ENCODE results near the gene CBFA2T2. TPM values are rescaled to one million over a fixed set of nuclear protein-coding genes. Genes with fewer than 3 reads are reported as not detected.
A peak's percentile ranks its signal among the peaks of the same experiment; 100 is the strongest.

The CBFA2T2 gene
- total RNA-seq, 2 experiments from 2014 or later = 10.2 to 10.9 TPM

DNA sequence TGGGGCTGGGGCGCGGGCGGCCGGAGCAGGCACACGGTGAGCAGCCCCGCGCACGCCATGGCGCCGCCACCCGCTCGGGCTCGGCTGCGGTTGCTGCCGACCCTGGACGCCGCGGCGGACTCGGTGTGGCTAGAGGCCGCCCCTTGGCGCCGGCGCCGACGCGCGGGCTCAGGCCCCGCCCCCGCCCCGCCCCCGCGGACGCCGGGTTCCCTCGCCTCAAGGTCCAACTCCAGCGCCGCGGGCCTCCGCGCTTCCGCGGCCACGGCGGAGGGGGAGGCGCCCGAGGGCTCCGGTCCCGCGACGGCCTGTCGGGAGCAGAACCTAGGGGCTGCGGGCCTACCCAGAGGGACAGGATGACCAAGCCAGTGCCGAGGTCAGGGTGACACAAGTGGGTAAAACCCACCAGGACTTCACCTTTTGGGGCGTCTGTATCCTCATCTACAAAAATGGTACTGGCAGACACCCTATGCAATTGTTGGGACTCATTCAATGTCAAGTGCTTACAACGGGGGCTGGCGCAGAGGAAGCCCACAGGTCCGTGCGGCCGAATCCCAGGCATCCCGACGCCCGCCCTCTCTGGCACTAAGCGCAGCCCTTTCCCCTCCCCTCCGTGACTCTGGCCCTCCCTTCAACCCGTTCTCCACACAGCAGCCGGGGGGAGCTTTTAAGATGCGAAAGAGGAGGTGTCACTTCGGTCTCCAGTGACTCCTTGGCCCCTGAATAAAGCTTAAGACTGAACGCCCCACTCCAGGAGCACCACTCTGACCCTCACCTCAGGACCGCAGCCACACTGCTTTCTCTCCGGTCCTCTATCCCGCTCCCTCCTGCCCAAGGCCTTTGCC lies 184.6 kb downstream of the CBFA2T2 start, which contains the start of gene NECAB3:
Gene NECAB3, minus strand, starts transcription at position 135 of the 842 bp plus-strand sequence. Its CDS starts 76 bp downstream, at position 59.
- peak within 1 kb of the TSS; percentile 83 for H3K4me3 Mint-ChIP-seq
- peak within 1 kb of the TSS; percentile 78 for H3K27ac Mint-ChIP-seq
- ATAC-seq (peak; percentile 78), DNase-seq (peak; percentile 68)
- no peaks in the 10 kb centered on the region for H3K9me3 Mint-ChIP-seq
- no peaks in the 10 kb centered on the region for H3K27me3 Mint-ChIP-seq
- ChIA-PET POLR2A (interaction anchor here (1.0 to 15.4 kb wide), 3 partner anchors 5 to 15 kb away, joined by 3 to 262 read pairs (median 262); partner anchors contain the start of genes ACTL10, C20orf144 and NECAB3), CTCF (interaction anchor here (0.8 to 1.4 kb wide), 2 partner anchors 7 to 202 kb away, joined by 3 to 4 read pairs; partner anchors contain the start of gene ACTL10)
- intact Hi-C loops (cut with micrococcal nuclease) = no loop called here
- peaks cover 30% of the 10 kb centered on the region for H3K36me3 Mint-ChIP-seq (ENCODE audit: low read depth)
- TF ChIP-seq CTCF (IDR thresholded peaks at IDR 0.05) = no peak
- peaks cover 31% of the 10 kb centered on the region for H3K4me1 Mint-ChIP-seq (ENCODE audit: low read depth)

DNA sequence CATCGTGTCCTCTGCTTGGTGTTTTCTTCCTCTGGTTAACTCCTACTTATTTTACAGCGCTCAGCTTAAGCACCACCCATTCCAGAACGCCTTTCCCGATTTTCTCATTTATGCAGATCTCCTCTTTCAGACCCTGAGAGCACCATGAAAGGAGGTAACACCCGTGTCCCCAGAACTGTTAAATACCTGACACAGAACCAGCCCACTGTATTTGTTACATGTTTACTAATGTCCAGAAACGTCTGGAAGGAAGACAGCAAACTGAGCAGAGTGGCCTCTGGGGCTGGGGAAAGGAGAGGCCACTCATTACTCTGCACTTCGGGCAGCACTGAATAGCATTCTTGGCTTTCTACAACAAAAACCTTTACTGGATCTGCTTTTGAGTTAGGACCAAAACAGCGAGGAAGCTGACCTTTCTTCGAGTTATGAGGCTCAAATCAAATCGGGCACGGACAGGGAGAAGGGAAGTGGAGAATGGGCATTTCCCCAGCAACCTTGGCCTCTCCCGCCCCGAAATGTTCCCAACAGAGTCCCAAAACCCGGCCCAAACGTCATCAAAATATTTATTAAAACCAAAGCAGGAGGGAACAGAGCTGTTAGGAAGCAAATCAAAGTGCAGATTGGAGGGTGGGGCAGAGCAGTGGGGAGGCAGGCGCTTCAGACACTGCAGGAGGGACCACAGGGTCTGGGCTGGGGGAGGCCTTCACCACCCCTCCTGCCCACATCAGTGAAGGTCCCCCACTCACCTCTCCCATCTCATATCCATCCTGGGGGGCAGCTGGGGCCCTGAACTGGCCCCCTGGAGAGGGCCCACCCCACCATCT lies 185.5 kb downstream of the CBFA2T2 start:
- no peak for DNase-seq
- no peak for ATAC-seq
- intact Hi-C loops (cut with micrococcal nuclease) = no loop called here
- Mint-ChIP-seq H3K9me3 (no peaks in the 10 kb centered on the region), H3K27me3 (no peaks in the 10 kb centered on the region), H3K36me3 (ENCODE audit: low read depth) (peaks cover 37% of the 10 kb centered on the region), H3K27ac (peak overlapping the region; percentile 11), H3K4me3 (peak overlapping the region; percentile 54), H3K4me1 (ENCODE audit: low read depth) (peaks cover 40% of the 10 kb centered on the region)
- POLR2A ChIA-PET = interaction anchor here (0.8 to 15.4 kb wide), 4 partner anchors 4 to 19 kb away, joined by 3 to 262 read pairs (median 132); partner anchors contain the start of genes ACTL10, C20orf144 and NECAB3
- CTCF ChIA-PET = interaction anchor here (0.8 to 1.4 kb wide), 2 partner anchors 8 to 203 kb away, joined by 3 to 4 read pairs; partner anchors contain the start of gene ACTL10
- TF ChIP-seq CTCF (IDR thresholded peaks at IDR 0.05) = no peak

GRCh38 chr20:33676121-33676520 lies 186.2 kb downstream of the CBFA2T2 start:
- intact Hi-C loops (cut with micrococcal nuclease) = no loop called here
- ATAC-seq (no peak), DNase-seq (no peak)
- peaks cover 43% of the 10 kb centered on the region for H3K36me3 Mint-ChIP-seq (ENCODE audit: low read depth)
- no peaks in the 10 kb centered on the region for H3K9me3 Mint-ChIP-seq
- no peak overlapping the region for H3K4me3 Mint-ChIP-seq
- ChIA-PET POLR2A (interaction anchor here (0.7 to 15.4 kb wide), 5 partner anchors 4 to 47 kb away, joined by 3 to 262 read pairs (median 3); partner anchors contain the start of genes ACTL10, C20orf144 and NECAB3), CTCF (no interaction called here)
- no peak for TF ChIP-seq CTCF (IDR thresholded peaks at IDR 0.05)
- H3K4me1 Mint-ChIP-seq (ENCODE audit: low read depth) = peaks cover 47% of the 10 kb centered on the region
- no peak overlapping the region for H3K27ac Mint-ChIP-seq
- H3K27me3 Mint-ChIP-seq = no peaks in the 10 kb centered on the region

GRCh38 chr20:33676652-33677645 lies 187.1 kb downstream of the CBFA2T2 start:
- peaks cover 56% of the 10 kb centered on the region for H3K4me1 Mint-ChIP-seq (ENCODE audit: low read depth)
- no peak for TF ChIP-seq CTCF (IDR thresholded peaks at IDR 0.05)
- ATAC-seq (no peak), DNase-seq (no peak)
- H3K9me3 Mint-ChIP-seq = no peaks in the 10 kb centered on the region
- H3K36me3 Mint-ChIP-seq (ENCODE audit: low read depth) = peaks cover 50% of the 10 kb centered on the region
- H3K4me3 Mint-ChIP-seq = no peak overlapping the region
- CTCF ChIA-PET = interaction anchor here (7.6 kb wide), 1 partner anchor 9 kb away, joined by 71 read pairs; the partner anchor contains the start of gene ACTL10
- POLR2A ChIA-PET = interaction anchor here (0.7 to 15.4 kb wide), 6 partner anchors 3 to 134 kb away, joined by 3 to 262 read pairs (median 3); partner anchors contain the start of genes ACTL10, C20orf144, CHMP4B and NECAB3
- intact Hi-C loops (cut with micrococcal nuclease) = no loop called here
- no peak overlapping the region for H3K27ac Mint-ChIP-seq
- H3K27me3 Mint-ChIP-seq = no peaks in the 10 kb centered on the region
